Endothelial cell of umbilical vein (primary cell): ENCODE measurements around the gene CDCP2. TPM values are rescaled to one million over a fixed set of nuclear protein-coding genes. Genes with fewer than 3 reads are reported as not detected.

ENCODE experiments used
- Bru-seq: library from RNA; stranded (reverse); fragments of 400-500 nt; gene quantifications from one replicate; lab custom pipeline; 2021; lab: Mats Ljungman, UMichigan
- BruChase-seq, 2 experiments: library from RNA; stranded (reverse); fragments of 400-500 nt; gene quantifications; one replicate each; lab custom pipeline; 2021; lab: Mats Ljungman, UMichigan
- BruUV-seq: library from RNA; stranded (reverse); fragments of 400-500 nt; replicated peaks from 2 replicates; lab custom pipeline; 2021; lab: Mats Ljungman, UMichigan
- CTCF ChIA-PET: fragments of 300-600, 350-600 bp; sonication (Branson Sonifier 250); formaldehyde crosslinking; loops from one replicate; lab custom pipeline; 2021; ENCODE audit warnings: antibody characterized with exemption, inconsistent platforms; lab: Charles Lee
- POLR2A ChIA-PET: fragments of 300-600, 350-600 bp; sonication (Branson Sonifier 250); formaldehyde crosslinking; loops from one replicate; lab custom pipeline; 2021; ENCODE audit warnings: antibody characterized with exemption, inconsistent platforms; lab: Charles Lee
- DNase-seq: peaks from one replicate; pipeline ENCODE4 v3.0.0-alpha.2; 2011; ENCODE audit warnings: low read depth, low spot score
- FAIRE-seq: peaks from 2 replicates; lab custom pipeline; 2011; peaks lifted over from hg19 to GRCh38; lab: Jason Lieb, UNC
- H2AFZ ChIP-seq: 2 replicates; pipeline ENCODE4 v1.6.0; 2012; ENCODE audit warnings: low read depth, low read length, control low read depth, inconsistent platforms
- H3K27ac ChIP-seq: 2 replicates; pipeline ENCODE4 v1.5.1; 2011; ENCODE audit warnings: low read depth, mild to moderate bottlenecking, control low read depth, low read length, moderate library complexity; ENCODE audit not compliant: insufficient read depth
- H3K27me3 ChIP-seq, 2 experiments: 2 replicates each; pipeline versions ENCODE4 v1.6.0 to v1.6.1; 2011; ENCODE audit warnings: low read length in 2 of 2, mixed read lengths in 1 of 2; ENCODE audit not compliant: control insufficient read depth in 2 of 2, insufficient read depth in 2 of 2
- H3K36me3 ChIP-seq, 2 experiments: 2 replicates in 1 of 2; 3 replicates in 1 of 2; pipeline ENCODE4 v1.5.1; 2011; ENCODE audit warnings: low read length in 2 of 2, mild to moderate bottlenecking in 1 of 2, moderate library complexity in 1 of 2; ENCODE audit not compliant: control insufficient read depth in 2 of 2, insufficient read depth in 2 of 2; ENCODE audit errors: extremely low read depth in 1 of 2
- H3K4me1 ChIP-seq: 3 replicates; pipeline ENCODE4 v1.5.1; 2011; ENCODE audit warnings: mild to moderate bottlenecking, low read length; ENCODE audit not compliant: control insufficient read depth, insufficient read depth; ENCODE audit errors: extremely low read depth
- H3K4me2 ChIP-seq: 2 replicates; pipeline ENCODE4 v1.6.1; 2011; ENCODE audit warnings: low read length, control low read depth, mixed read lengths; ENCODE audit not compliant: insufficient read depth
- H3K4me3 ChIP-seq, 3 experiments: fragments of 200-600 bp in 1 of 3; sonication (generic), shearing (Covaris generic) in 1 of 3; replicated peaks in 1 of 3; 2 replicates each; pipeline ENCODE4 v1.5.1; 2011 to 2016; ENCODE audit warnings: control low read depth in 3 of 3, low read length in 3 of 3, mild to moderate bottlenecking in 2 of 3, inconsistent platforms in 1 of 3, low read depth in 1 of 3, moderate library complexity in 1 of 3; ENCODE audit not compliant: insufficient read depth in 1 of 3
- H3K79me2 ChIP-seq: 2 replicates; pipeline ENCODE4 v1.6.0; 2012; ENCODE audit warnings: low read length, inconsistent platforms; ENCODE audit not compliant: control insufficient read depth, insufficient read depth
- H3K9ac ChIP-seq: replicated peaks from 2 replicates; pipeline ENCODE3; 2011; ENCODE audit warnings: low read length, control low read depth; ENCODE audit not compliant: insufficient read depth; ENCODE audit errors: extremely low read depth
- H3K9me1 ChIP-seq: replicated peaks from 3 replicates; pipeline ENCODE4 v1.6.0; 2011; ENCODE audit warnings: mild to moderate bottlenecking, low read length; ENCODE audit not compliant: control insufficient read depth, insufficient read depth; ENCODE audit errors: extremely low read depth
- H3K9me3 ChIP-seq: replicated peaks from 2 replicates; pipeline ENCODE4 v1.5.1; 2012; ENCODE audit warnings: low read length, inconsistent platforms; ENCODE audit not compliant: control insufficient read depth, insufficient read depth
- H4K20me1 ChIP-seq: replicated peaks from 2 replicates; pipeline ENCODE3; 2011; ENCODE audit warnings: mild to moderate bottlenecking, low read length; ENCODE audit not compliant: control insufficient read depth, insufficient read depth; ENCODE audit errors: extremely low read depth
- EZH2 ChIP-seq: IDR thresholded peaks from 2 replicates; pipeline ENCODE4 v1.6.1; 2012; ENCODE audit warnings: borderline replicate concordance, low read depth, mild to moderate bottlenecking, moderate library complexity, low read length, inconsistent platforms; ENCODE audit not compliant: severe bottlenecking
- FOS ChIP-seq: IDR thresholded peaks from 2 replicates; pipeline ENCODE4 v1.6.1; 2011; ENCODE audit warnings: mild to moderate bottlenecking, low read length, moderate library complexity, borderline replicate concordance; ENCODE audit not compliant: insufficient read depth
- GATA2 ChIP-seq: IDR thresholded peaks from 2 replicates; pipeline ENCODE4 v1.7.0; 2011; ENCODE audit warnings: low read depth, mild to moderate bottlenecking, moderate library complexity, mixed read lengths, low read length; ENCODE audit not compliant: insufficient read length, insufficient read depth
- JUN ChIP-seq: IDR thresholded peaks from 2 replicates; pipeline ENCODE4 v1.6.1; 2011; ENCODE audit warnings: borderline replicate concordance, low read depth; ENCODE audit not compliant: insufficient read length, insufficient read depth
- MAX ChIP-seq: IDR thresholded peaks from 2 replicates; pipeline ENCODE4 v1.6.1; 2011; ENCODE audit not compliant: insufficient read depth, insufficient read length
- MYC ChIP-seq: IDR thresholded peaks from one replicate; pipeline ENCODE4 v1.6.1; 2011; ENCODE audit warnings: mild to moderate bottlenecking, low read depth, low read length
- POLR2A ChIP-seq: IDR thresholded peaks from 2 replicates; pipeline ENCODE4 v1.6.1; 2012; ENCODE audit warnings: low read depth, mild to moderate bottlenecking, control low read depth, low read length
- POLR2AphosphoS5 ChIP-seq: IDR thresholded peaks from 2 replicates; pipeline ENCODE4 v1.6.1; 2012; ENCODE audit warnings: low read depth, mild to moderate bottlenecking, control low read depth, low read length, moderate library complexity; ENCODE audit not compliant: insufficient read depth
- dilution Hi-C: fragments of 300-500 bp; cut with MboI; formaldehyde crosslinking; loops from one replicate; pipeline ENCODE4 v1.15.0; 2019; ENCODE audit warnings: low sequenced_read_pairs; ENCODE audit not compliant: extremely low pct_ligation_motif_present
- intact Hi-C: fragments of 100-400 bp; cut with micrococcal nuclease; formaldehyde crosslinking; loops from one replicate; pipeline ENCODE4 v1.10.0; 2022
- long read RNA-seq: library from polyadenylated mRNA; stranded (forward); transcript quantifications from one replicate; pipeline ENCODE4 v2.0.0, GENCODE V29; 2021
- polyA minus RNA-seq, 3 experiments: library from RNA; depleted of rRNA, polyadenylated mRNA; stranded (reverse); fragments of >200 nt; gene quantifications; 1 replicate in 1 of 3; 2 replicates in 2 of 3; pipeline ENCODE4 v1.2.3, GENCODE V29; 2011
- polyA plus RNA-seq, 4 experiments: library from polyadenylated mRNA; depleted of rRNA in 3 of 4; stranded (reverse) in 3 of 4; unstranded in 1 of 4; fragments of >200 nt; gene quantifications; 2 replicates each; pipeline versions ENCODE4 v1.2.1 to v1.2.3, GENCODE V29; 2011 to 2012; ENCODE audit warnings: missing spikeins in 1 of 4
- total RNA-seq: library from RNA; stranded (reverse); gene quantifications from 2 replicates; pipeline ENCODE4 v1.2.3, GENCODE V29; 2021
- TF ChIP-seq, protein P1 (sequence below), 2 donors: IDR thresholded peaks; 1 replicate in 1 of 2; 2 replicates in 1 of 2; pipeline ENCODE4 v1.5.1; 2011; ENCODE audit warnings: low read length in 2 of 2, mild to moderate bottlenecking in 2 of 2, moderate library complexity in 2 of 2, control low read depth in 1 of 2, inconsistent platforms in 1 of 2, low read depth in 1 of 2; ENCODE audit not compliant: insufficient read depth in 1 of 2; ENCODE audit errors: extremely low read depth in 1 of 2

CDCP2 gene
- 0.12 TPM in 1 of 2 replicates, not detected in the other for total RNA-seq
- 0.10 TPM in 1 of 2 replicates, not detected in the other for polyA plus RNA-seq
- not detected in 2 replicates for polyA plus RNA-seq (2011; cell fraction: cytosol; rRNA removed)
- polyA plus RNA-seq (2011; cell fraction: nucleus; rRNA removed), result 0.06 TPM in 1 of 2 replicates, not detected in the other
- not detected in 2 replicates for polyA plus RNA-seq (2012)
- polyA minus RNA-seq, result not detected in 2 replicates
- polyA minus RNA-seq (2011; cell fraction: cytosol; rRNA and poly(A)+ RNA removed), result not detected
- 0.29 TPM in 1 of 2 replicates, not detected in the other for polyA minus RNA-seq (2011; cell fraction: nucleus; rRNA and poly(A)+ RNA removed)
- not detected for Bru-seq, nascent RNA
- BruChase-seq, experiment 1, labeled RNA remaining after a 6-hour chase, result not detected
- BruChase-seq, experiment 2, labeled RNA remaining after a 2-hour chase, result not detected
- long read RNA-seq, result 0 reads

DNA sequence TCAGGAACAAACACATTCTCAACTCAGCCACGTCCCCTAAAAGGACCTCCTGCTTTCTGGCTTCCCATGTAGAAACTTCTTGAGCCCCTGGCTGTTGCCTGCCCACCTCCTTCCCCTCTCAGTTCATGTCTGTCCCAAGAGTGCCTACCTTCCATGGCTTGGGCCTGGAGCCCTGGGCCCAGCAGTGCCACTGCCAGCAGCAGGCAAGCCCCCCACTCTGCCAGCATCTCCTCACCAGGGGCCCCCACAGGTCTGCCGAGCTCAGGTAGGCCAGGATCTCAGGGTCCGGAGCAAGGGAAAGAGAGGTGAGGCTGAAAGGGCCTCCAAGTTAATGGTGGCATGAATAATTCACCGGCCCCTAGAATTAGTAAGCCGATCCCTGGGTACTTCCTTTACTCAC lies at the start of gene CDCP2:
TSS of gene CDCP2 (minus strand) at position 305 of the 400 bp plus-strand sequence. CDS start at position 227, 78 bp downstream.
- intact Hi-C loops, result no loop called here
- H2AFZ ChIP-seq, result no peak within 1 kb of the TSS
- no peak for FAIRE-seq
- no peak for TF ChIP-seq POLR2AphosphoS5
- no peak for TF ChIP-seq EZH2
- no peak for TF ChIP-seq MYC
- no peak for TF ChIP-seq MAX
- no peak for TF ChIP-seq JUN
- TF ChIP-seq FOS, result no peak
- TF ChIP-seq POLR2A, result no peak
- TF ChIP-seq, protein P1, sequence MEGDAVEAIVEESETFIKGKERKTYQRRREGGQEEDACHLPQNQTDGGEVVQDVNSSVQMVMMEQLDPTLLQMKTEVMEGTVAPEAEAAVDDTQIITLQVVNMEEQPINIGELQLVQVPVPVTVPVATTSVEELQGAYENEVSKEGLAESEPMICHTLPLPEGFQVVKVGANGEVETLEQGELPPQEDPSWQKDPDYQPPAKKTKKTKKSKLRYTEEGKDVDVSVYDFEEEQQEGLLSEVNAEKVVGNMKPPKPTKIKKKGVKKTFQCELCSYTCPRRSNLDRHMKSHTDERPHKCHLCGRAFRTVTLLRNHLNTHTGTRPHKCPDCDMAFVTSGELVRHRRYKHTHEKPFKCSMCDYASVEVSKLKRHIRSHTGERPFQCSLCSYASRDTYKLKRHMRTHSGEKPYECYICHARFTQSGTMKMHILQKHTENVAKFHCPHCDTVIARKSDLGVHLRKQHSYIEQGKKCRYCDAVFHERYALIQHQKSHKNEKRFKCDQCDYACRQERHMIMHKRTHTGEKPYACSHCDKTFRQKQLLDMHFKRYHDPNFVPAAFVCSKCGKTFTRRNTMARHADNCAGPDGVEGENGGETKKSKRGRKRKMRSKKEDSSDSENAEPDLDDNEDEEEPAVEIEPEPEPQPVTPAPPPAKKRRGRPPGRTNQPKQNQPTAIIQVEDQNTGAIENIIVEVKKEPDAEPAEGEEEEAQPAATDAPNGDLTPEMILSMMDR (IDR thresholded peaks at IDR 0.05; ENCODE audit: extremely low read depth in 1 of 2, insufficient read depth in 1 of 2, low read depth in 1 of 2, low read length in 2 of 2), result no peak
- TF ChIP-seq GATA2, result no peak
- dilution Hi-C loops, result no loop called here
- DNase-seq, result no peak
- H3K4me3 ChIP-seq, result no peak within 1 kb of the TSS
- H3K27ac ChIP-seq, result no peak within 1 kb of the TSS
- H3K36me3 ChIP-seq, result no peaks in the 10 kb centered on the region
- ChIA-PET CTCF (no interaction called here), POLR2A (no interaction called here)
- no peaks in the 10 kb centered on the region for H3K79me2 ChIP-seq
- no peaks in the 10 kb centered on the region for H3K4me1 ChIP-seq
- no peaks in the 10 kb centered on the region for H3K9me1 ChIP-seq
- H3K9me3 ChIP-seq, result no peaks in the 10 kb centered on the region
- no TSS peak for BruUV-seq
- H3K4me2 ChIP-seq, result no peak within 1 kb of the TSS
- no peak within 1 kb of the TSS for H3K9ac ChIP-seq
- no peaks in the 10 kb centered on the region for H4K20me1 ChIP-seq
- peaks cover 0 to 3% of the 10 kb centered on the region in 2 experiments for H3K27me3 ChIP-seq
